Endothelial cell (in vitro differentiated cells): ENCODE measurements around the gene PHF3. TPM values are rescaled to one million over a fixed set of nuclear protein-coding genes. Genes with fewer than 3 reads are reported as not detected.
"Not testable (repeated sequence)": the region's sequence is repeated elsewhere in the genome, so short reads cannot be mapped to it uniquely, and the experiment has no call there.

Source experiments
- DNase-seq: peaks from one replicate; pipeline ENCODE4 v3.0.0; 2021; ENCODE audit warnings: low spot score
- H3K27ac Mint-ChIP-seq: one replicate; pipeline ENCODE4 v1.8.0; 2021; ENCODE audit warnings: mixed read lengths, inconsistent platforms; ENCODE audit not compliant: unreplicated experiment
- H3K27me3 Mint-ChIP-seq: one replicate; pipeline ENCODE4 v1.8.0; 2021; ENCODE audit warnings: mild to moderate bottlenecking, moderate library complexity, mixed read lengths, inconsistent platforms; ENCODE audit not compliant: unreplicated experiment
- H3K36me3 Mint-ChIP-seq: one replicate; pipeline ENCODE4 v1.8.0; 2021; ENCODE audit warnings: mild to moderate bottlenecking, low read depth, mixed read lengths, inconsistent platforms; ENCODE audit not compliant: unreplicated experiment
- H3K4me1 Mint-ChIP-seq: one replicate; pipeline ENCODE4 v1.8.0; 2021; ENCODE audit warnings: mild to moderate bottlenecking, mixed read lengths, inconsistent platforms; ENCODE audit not compliant: unreplicated experiment
- H3K4me3 Mint-ChIP-seq: one replicate; pipeline ENCODE4 v1.8.0; 2021; ENCODE audit warnings: mild to moderate bottlenecking, mixed read lengths, inconsistent platforms; ENCODE audit not compliant: unreplicated experiment
- H3K9me3 Mint-ChIP-seq: one replicate; pipeline ENCODE4 v1.8.0; 2021; ENCODE audit warnings: mixed read lengths, inconsistent platforms; ENCODE audit not compliant: unreplicated experiment
- CTCF ChIP-seq: fragments of 200-600 bp; sonication (generic); IDR thresholded peaks from one replicate; pipeline ENCODE4 v1.5.0; 2021; ENCODE audit warnings: antibody characterized with exemption; ENCODE audit not compliant: unreplicated experiment
- total RNA-seq: library from RNA; stranded (reverse); fragmentation: NEBNext Ultra II Directional; extraction: Animal tissue kit (Norgen Biotek cat#: 25700); gene quantifications from one replicate; pipeline ENCODE4 v1.2.1, GENCODE V29; 2021; ENCODE audit not compliant: unreplicated experiment

Gene PHF3
- total RNA-seq, 1 donor from 2014 or later = 47.9 TPM

- no peak overlapping the region for H3K4me3 Mint-ChIP-seq
- H3K27me3 Mint-ChIP-seq = no peaks in the 10 kb centered on the region
- no peaks in the 10 kb centered on the region for H3K4me1 Mint-ChIP-seq
- DNase-seq = no peak
- TF ChIP-seq CTCF = no peak
- peaks cover 4% of the 10 kb centered on the region for H3K36me3 Mint-ChIP-seq
- no peaks in the 10 kb centered on the region for H3K9me3 Mint-ChIP-seq
- no peak overlapping the region for H3K27ac Mint-ChIP-seq
These were observed 99.3 kb downstream of the PHF3 start for GRCh38 chr6:63734923-63735322.

GRCh38 chr6:63738190-63738589 is 102.6 kb downstream of the PHF3 start:
- H3K27ac Mint-ChIP-seq, H3K4me3 Mint-ChIP-seq, DNase-seq, H3K4me1 Mint-ChIP-seq, H3K27me3 Mint-ChIP-seq, H3K36me3 Mint-ChIP-seq, H3K9me3 Mint-ChIP-seq: not testable (repeated sequence)

- TF ChIP-seq CTCF = no peak
- no peak overlapping the region for H3K27ac Mint-ChIP-seq
- no peak overlapping the region for H3K4me3 Mint-ChIP-seq
- H3K9me3 Mint-ChIP-seq = no peaks in the 10 kb centered on the region
- H3K27me3 Mint-ChIP-seq = no peaks in the 10 kb centered on the region
- DNase-seq = no peak
- H3K36me3 Mint-ChIP-seq = peaks cover 4% of the 10 kb centered on the region
- peaks cover 3% of the 10 kb centered on the region for H3K4me1 Mint-ChIP-seq
These were observed 103.6 kb downstream of the PHF3 start for GRCh38 chr6:63739094-63739687.

GRCh38 chr6:63740709-63741108 is 105.1 kb downstream of the PHF3 start:
- no peak overlapping the region for H3K4me3 Mint-ChIP-seq
- TF ChIP-seq CTCF = no peak
- no peak for DNase-seq
- H3K4me1 Mint-ChIP-seq = peaks cover 3% of the 10 kb centered on the region
- no peaks in the 10 kb centered on the region for H3K27me3 Mint-ChIP-seq
- no peak overlapping the region for H3K27ac Mint-ChIP-seq
- no peaks in the 10 kb centered on the region for H3K36me3 Mint-ChIP-seq
- no peaks in the 10 kb centered on the region for H3K9me3 Mint-ChIP-seq

- no peak overlapping the region for H3K4me3 Mint-ChIP-seq
- H3K9me3 Mint-ChIP-seq = peaks cover 5% of the 10 kb centered on the region
- no peak for DNase-seq
- no peak overlapping the region for H3K27ac Mint-ChIP-seq
- no peaks in the 10 kb centered on the region for H3K36me3 Mint-ChIP-seq
- H3K27me3 Mint-ChIP-seq = no peaks in the 10 kb centered on the region
- TF ChIP-seq CTCF = no peak
- peaks cover 3% of the 10 kb centered on the region for H3K4me1 Mint-ChIP-seq
These were observed 106.5 kb downstream of the PHF3 start for GRCh38 chr6:63742060-63742459.
